Mucosa of stomach (tissue), 1 donor: Measurements from ENCODE around the gene UPP1.
A peak's percentile ranks its signal among the peaks of the same experiment; 100 is the strongest.
"Not testable (repeated sequence)": the region's sequence is repeated elsewhere in the genome, so short reads cannot be mapped to it uniquely, and the experiment has no call there.

ENCODE experiments used
- H3K27me3 ChIP-seq: one replicate; pipeline ENCODE4 v1.7.0; 2013; ENCODE audit warnings: mild to moderate bottlenecking, low read length; ENCODE audit not compliant: control insufficient read depth, insufficient read depth
- H3K36me3 ChIP-seq: one replicate; pipeline ENCODE4 v1.7.0; 2013; ENCODE audit warnings: low read length; ENCODE audit not compliant: control insufficient read depth, insufficient read depth
- H3K4me1 ChIP-seq: one replicate; pipeline ENCODE4 v1.7.0; 2013; ENCODE audit warnings: mild to moderate bottlenecking, low read length; ENCODE audit not compliant: control insufficient read depth, insufficient read depth
- H3K4me3 ChIP-seq: one replicate; pipeline ENCODE4 v1.7.0; 2013; ENCODE audit warnings: low read length
- H3K9ac ChIP-seq: one replicate; pipeline ENCODE4 v1.7.0; 2013; ENCODE audit warnings: mild to moderate bottlenecking, low read length, moderate library complexity
- H3K9me3 ChIP-seq: one replicate; pipeline ENCODE4 v1.7.0; 2013; ENCODE audit warnings: mild to moderate bottlenecking, low read length, moderate library complexity; ENCODE audit not compliant: control insufficient read depth
- donor health status: Pancreatic carcinoma.

The UPP1 gene

DNA sequence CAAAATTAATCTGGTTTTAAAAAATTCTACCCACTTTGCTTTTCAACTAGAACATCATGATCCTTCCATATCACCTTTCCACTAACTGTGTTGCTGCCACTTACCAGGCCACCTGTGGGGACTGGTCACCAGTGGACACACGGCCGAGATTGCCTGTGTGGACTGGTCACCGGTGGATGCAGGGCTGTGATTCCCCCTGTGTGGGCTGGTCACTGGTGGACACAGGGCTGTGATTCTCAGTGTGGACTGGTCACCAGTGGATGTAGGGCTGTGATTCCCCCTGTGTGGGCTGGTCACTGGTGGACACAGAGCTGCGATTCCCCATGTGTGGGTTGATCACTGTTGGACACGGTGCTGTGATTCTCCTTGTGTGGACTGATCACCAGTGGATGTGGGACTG lies 27.0 kb downstream of the UPP1 start:
- Histone ChIP-seq H3K4me3 (no peak overlapping the region), H3K36me3 (no peaks in the 10 kb centered on the region), H3K9ac (no peak overlapping the region), H3K9me3 (no peaks in the 10 kb centered on the region), H3K4me1 (no peaks in the 10 kb centered on the region), H3K27me3 (no peaks in the 10 kb centered on the region)

DNA sequence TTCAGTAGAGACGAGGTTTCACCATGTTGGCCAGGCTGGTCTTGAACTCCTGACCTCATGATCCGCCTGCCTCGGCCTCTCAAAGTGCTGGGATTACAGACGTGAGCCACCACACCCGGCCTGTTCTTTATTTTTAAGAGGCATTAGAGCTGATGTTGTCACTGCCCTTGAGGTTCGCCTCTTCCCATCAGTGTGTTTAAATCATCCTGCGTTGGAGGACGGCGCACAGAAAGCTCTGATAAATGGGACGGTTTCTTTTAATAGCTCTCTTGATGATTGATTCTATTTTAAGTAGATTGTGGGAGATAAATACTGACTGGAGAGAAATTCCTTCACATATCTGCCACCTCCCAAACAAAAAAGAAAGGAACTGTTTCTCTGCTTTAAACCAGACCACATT lies 29.0 kb downstream of the UPP1 start:
- no peak overlapping the region for H3K9ac ChIP-seq
- no peak overlapping the region for H3K4me3 ChIP-seq
- H3K36me3 ChIP-seq = no peaks in the 10 kb centered on the region
- H3K4me1 ChIP-seq = no peaks in the 10 kb centered on the region
- H3K27me3 ChIP-seq = no peaks in the 10 kb centered on the region
- no peaks in the 10 kb centered on the region for H3K9me3 ChIP-seq

DNA sequence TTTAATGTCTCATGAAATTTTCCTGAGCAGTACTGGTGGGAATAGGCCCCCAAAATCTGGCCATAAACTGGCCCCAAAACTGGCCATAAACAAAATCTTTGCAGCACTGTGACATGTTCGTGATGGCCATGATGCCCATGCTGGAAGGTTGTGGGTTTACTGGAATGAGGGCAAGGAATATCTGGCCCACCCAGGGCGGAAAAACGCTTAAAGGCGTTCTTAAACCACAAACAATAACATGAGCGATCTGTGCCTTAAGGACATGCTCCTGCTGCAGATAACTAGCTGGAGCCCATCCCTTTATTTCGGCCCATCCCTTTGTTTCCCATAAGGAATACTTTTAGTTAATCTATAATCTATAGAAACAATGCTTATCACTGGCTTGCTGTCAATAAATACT lies 31.5 kb downstream of the UPP1 start:
- H3K4me1 ChIP-seq, H3K36me3 ChIP-seq, H3K27me3 ChIP-seq, H3K4me3 ChIP-seq, H3K9ac ChIP-seq, H3K9me3 ChIP-seq: not testable (repeated sequence)

DNA sequence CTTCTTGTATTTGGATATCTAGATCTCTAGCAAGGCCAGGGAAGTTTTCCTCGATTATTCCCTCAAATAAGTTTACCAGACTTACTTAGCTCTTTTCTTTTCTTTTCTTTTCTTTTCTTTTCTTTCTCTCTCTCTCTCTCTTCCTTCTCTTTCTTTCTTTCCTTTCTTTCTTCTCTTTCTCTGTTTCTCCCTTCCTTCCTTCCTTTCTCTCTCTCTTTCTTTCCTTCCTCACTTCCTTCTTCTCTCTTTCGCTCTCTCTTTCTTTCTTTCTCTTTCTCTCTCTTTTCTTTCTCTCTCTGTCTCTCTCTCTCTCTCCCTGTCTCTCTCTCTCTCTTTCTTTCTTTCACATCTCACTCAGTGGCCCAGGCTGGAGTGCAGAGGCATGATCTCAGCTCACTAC lies 37.0 kb downstream of the UPP1 start:
- H3K4me1 ChIP-seq = no peaks in the 10 kb centered on the region
- no peaks in the 10 kb centered on the region for H3K27me3 ChIP-seq
- H3K4me3 ChIP-seq = no peak overlapping the region
- H3K9ac ChIP-seq = no peak overlapping the region
- no peaks in the 10 kb centered on the region for H3K9me3 ChIP-seq
- no peaks in the 10 kb centered on the region for H3K36me3 ChIP-seq

DNA sequence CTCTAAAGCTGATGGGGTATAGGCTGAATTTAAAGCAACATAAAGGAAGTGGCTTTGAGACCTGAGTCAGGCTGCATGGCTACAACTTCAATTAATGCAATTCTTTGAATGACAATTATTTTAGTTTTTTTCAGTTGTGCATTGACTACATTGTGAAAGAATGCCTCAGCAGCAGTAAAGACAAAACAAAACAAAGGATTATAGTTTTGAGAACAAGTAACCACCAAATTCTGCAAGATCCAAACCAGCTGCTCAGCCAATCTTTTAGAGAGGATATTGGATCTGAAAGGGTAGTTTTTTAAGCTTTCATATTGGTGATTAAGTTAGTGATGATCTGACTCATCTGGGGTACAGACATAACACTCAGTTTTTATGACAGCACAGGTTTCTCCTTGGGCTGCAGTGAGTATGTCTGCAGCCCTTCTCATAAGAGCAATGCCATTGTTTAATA lies 41.6 kb downstream of the UPP1 start:
- Histone ChIP-seq H3K36me3 (no peaks in the 10 kb centered on the region), H3K9ac (no peak overlapping the region), H3K9me3 (no peaks in the 10 kb centered on the region), H3K27me3 (no peaks in the 10 kb centered on the region), H3K4me3 (no peak overlapping the region), H3K4me1 (no peaks in the 10 kb centered on the region)

DNA sequence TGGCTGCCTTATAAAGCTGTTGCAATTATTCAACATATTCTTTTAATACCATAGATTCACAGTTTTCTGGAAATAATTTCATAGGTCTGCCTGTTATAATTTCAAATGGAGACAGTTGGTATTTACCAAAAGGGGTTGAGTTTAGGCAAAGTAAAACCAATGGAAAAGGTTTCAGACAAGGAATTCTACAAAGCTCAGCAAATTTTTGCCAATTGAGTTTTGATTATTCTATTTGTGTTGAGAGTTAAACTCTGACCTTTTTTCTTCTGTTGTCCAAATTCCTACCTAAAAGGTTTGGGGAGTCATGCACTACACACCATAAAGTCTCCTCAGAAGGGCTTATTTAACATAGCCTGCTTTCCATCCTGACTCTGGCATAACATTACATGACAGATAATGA lies 43.7 kb downstream of the UPP1 start:
- Histone ChIP-seq H3K36me3 (no peaks in the 10 kb centered on the region), H3K9me3 (no peaks in the 10 kb centered on the region), H3K4me3 (no peak overlapping the region), H3K27me3 (no peaks in the 10 kb centered on the region), H3K4me1 (no peaks in the 10 kb centered on the region), H3K9ac (no peak overlapping the region)

DNA sequence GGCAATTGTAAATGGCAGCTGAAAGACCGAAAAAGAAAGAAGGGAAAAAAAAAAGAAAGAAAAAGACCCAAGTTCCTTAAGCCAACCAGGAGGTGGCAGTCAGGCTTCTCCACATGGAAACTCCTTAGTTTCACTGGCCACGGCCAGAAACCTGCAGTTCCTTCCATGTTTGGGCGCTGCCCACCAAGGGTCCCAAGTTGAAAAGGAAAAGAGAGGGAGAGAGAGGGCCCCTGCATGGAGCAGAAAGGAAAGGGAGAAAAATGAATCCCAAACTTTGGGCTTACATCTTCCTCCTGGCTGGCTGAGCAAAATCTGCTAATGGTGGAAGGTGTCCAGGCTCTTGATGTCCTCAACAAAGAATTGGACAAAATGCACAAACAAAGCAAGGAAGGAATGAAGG lies 50.4 kb downstream of the UPP1 start:
- Histone ChIP-seq H3K27me3 (no peaks in the 10 kb centered on the region), H3K4me1 (peaks cover 45% of the 10 kb centered on the region), H3K9ac (no peak overlapping the region), H3K9me3 (no peaks in the 10 kb centered on the region), H3K36me3 (no peaks in the 10 kb centered on the region), H3K4me3 (no peak overlapping the region)

DNA sequence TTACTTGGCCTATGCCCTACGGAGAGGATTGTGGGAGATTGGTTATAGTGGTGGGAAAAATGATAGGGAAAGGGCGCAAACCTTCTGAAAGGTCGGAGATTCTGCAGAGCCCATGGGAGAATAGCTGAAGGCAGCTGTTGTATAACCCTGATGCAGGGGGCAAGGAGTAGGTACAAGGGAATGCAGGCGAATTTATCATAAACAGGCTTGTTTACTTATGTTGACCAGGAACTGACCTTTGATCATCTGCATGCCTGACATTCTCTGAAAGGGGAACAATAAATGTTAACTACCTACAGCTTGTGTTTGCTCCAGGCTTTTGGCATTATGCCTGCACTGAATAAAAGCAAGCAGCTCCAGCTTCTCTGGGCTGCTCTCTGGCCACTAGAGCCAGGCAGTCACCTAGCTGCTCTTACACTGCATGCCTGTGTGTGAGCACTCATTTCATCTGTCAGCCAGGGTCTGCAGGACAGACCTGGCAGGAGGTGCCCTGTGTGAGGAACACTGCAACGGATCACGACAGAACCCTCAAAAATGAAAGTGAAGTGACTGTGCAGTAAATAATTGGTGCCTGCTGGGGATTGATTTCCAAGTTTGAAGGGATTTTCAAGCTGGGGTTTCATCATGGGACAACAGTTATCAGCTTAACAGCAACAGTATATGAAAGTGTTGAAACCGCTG lies 51.1 kb downstream of the UPP1 start:
- no peak overlapping the region for H3K9ac ChIP-seq
- H3K4me3 ChIP-seq = no peak overlapping the region
- H3K4me1 ChIP-seq = peaks cover 49% of the 10 kb centered on the region

DNA sequence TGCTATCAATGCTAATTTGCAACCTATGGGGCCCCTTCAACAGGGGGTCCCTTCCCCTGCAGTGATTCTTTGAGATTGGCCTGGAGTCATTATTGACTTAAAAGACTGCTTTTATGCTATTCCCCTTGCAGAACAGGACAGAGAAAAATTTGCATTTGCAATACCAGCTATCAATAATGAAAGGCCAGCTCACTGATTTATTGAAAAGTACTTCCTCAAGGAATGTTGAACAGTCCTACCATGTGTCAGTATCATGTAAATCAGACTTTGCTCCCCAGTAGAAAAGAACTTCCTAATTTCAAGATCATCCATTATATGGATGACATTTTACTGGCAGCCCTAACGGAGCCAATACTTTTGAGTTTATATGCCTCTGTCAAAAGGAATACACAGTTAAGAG lies 52.5 kb downstream of the UPP1 start:
- H3K9ac ChIP-seq = no peak overlapping the region
- H3K36me3 ChIP-seq = no peaks in the 10 kb centered on the region
- H3K4me1 ChIP-seq = peaks cover 55% of the 10 kb centered on the region
- no peaks in the 10 kb centered on the region for H3K27me3 ChIP-seq
- no peaks in the 10 kb centered on the region for H3K9me3 ChIP-seq
- no peak overlapping the region for H3K4me3 ChIP-seq

More for the DNA sequence above, 51.1 kb downstream of the UPP1 start:
- Histone ChIP-seq H3K36me3 (no peaks in the 10 kb centered on the region), H3K9me3 (no peaks in the 10 kb centered on the region), H3K27me3 (no peaks in the 10 kb centered on the region)

DNA sequence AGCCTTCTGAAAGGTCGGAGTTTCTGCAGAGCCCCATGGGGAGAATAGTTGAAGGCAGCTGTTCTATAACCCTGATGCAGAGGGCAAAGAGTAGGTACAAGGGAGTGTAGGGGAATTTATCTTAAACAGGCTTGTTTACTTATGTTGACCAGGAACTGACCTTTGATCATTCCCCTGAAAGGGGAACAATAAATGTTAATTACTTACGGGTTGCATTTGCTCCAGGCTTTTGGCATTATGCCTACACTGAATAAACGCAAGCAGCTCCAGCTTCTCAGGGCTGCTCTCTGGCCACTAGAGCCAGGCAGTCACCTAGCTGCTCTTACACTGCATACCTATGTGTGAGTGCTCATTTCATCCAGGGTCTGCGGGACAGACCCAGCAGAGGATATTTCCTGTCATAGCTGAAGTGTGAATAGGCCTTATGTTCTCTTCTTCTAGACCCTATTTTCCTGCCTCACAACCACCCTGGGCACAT lies 55.3 kb downstream of the UPP1 start:
- Histone ChIP-seq H3K9ac (no peak overlapping the region), H3K4me3 (peak overlapping the region; percentile 2), H3K4me1 (peaks cover 78% of the 10 kb centered on the region), H3K36me3 (no peaks in the 10 kb centered on the region), H3K27me3 (no peaks in the 10 kb centered on the region), H3K9me3 (no peaks in the 10 kb centered on the region)

DNA sequence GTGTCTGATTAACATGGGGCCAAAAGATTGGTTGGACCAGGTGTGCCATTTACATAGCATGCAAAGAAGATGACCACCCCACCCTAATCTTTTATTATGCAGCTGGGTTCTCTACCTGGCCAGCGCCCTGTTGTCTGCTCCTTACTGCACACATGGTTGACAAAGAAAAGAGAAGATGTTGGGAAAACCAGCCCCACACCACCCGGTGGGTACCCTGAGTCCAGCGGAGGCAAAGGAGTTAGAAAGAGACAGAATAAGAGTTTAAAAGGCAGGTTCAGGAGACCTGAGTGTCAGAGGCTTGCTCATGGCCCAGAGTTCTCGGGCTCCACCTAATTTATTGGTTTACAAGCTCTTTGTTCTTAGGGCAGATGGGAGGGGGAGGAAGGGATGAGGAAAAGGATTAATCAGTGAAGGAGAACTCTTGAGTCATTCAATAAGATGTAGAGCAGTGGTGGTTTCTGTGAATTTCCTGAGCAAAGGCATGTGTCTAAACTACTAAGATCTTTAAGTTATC lies 58.1 kb downstream of the UPP1 start:
- Histone ChIP-seq H3K9me3 (no peaks in the 10 kb centered on the region), H3K9ac (no peak overlapping the region)

DNA sequence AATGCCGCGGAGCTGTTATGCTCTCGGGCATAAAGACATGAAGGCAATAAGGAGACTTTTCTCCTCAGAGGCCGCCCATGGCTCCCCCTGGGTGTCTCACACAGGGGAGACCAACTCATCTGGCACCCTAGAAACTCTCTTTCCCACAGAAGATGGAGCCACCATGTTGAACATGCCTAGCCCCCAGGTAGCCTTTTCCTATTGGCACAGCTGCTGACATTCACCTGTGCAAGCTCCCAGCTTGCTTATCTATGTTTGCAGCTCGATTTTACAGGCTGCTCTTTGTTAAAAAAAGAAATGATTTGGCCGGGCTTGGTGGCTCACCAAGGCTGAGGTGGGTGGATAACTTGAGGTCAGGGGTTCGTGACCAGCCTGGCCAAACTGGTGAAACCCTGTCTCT lies 58.6 kb downstream of the UPP1 start:
- not testable (repeated sequence) for H3K27me3 ChIP-seq, H3K9ac ChIP-seq, H3K36me3 ChIP-seq, H3K9me3 ChIP-seq, H3K4me3 ChIP-seq
- peaks cover 58% of the 10 kb centered on the region for H3K4me1 ChIP-seq

More for the DNA sequence above, 58.1 kb downstream of the UPP1 start:
- H3K27me3 ChIP-seq = no peaks in the 10 kb centered on the region
- no peaks in the 10 kb centered on the region for H3K36me3 ChIP-seq
- H3K4me1 ChIP-seq = peaks cover 63% of the 10 kb centered on the region
- no peak overlapping the region for H3K4me3 ChIP-seq

DNA sequence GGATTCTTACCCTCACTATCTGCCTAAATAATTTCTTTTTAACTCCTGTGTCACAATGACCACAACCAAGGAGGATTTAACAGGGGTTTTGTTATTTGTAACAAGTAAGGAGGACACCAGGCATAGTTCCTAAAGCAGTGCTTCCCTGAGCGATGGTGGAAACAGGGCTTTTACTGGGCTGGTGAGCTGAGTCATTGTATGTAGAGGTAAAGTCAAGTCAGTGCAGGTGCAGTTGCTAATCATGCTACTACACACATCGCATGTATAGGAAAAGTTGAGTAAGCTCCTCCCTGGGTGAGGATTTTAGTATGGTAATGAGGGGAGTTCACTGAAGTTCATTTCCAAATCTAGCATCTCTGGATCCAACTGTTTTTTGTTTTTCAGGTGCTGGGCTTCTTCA lies 59.2 kb downstream of the UPP1 start:
- Histone ChIP-seq H3K4me3 (no peak overlapping the region), H3K4me1 (peaks cover 52% of the 10 kb centered on the region), H3K36me3 (no peaks in the 10 kb centered on the region), H3K27me3 (no peaks in the 10 kb centered on the region), H3K9ac (no peak overlapping the region), H3K9me3 (no peaks in the 10 kb centered on the region)
